Measurements from ENCODE around the gene TSC22D1.

The TSC22D1 gene

GRCh38 chr13:44404261-44405132, 171.6 kb downstream of the TSC22D1 start:
- no peak for DNase-seq (ENCODE audit: low read depth)

- DNase-seq (ENCODE audit: low read depth) = no peak
Observed at GRCh38 chr13:44403461-44404056, 172.6 kb downstream of the TSC22D1 start.

GRCh38 chr13:44402899-44403445, 173.2 kb downstream of the TSC22D1 start:
- no peak for DNase-seq (ENCODE audit: low read depth)

GRCh38 chr13:44401577-44401976, 174.6 kb downstream of the TSC22D1 start:
- DNase-seq (ENCODE audit: low read depth) = no peak

GRCh38 chr13:44400736-44401135, 175.4 kb downstream of the TSC22D1 start:
- DNase-seq (ENCODE audit: low read depth) = no peak

- no peak for DNase-seq (ENCODE audit: low read depth)
Observed at GRCh38 chr13:44399074-44399473, 177.1 kb downstream of the TSC22D1 start.

- DNase-seq (ENCODE audit: low read depth) = no peak
Observed at GRCh38 chr13:44398606-44399005, 177.5 kb downstream of the TSC22D1 start.

GRCh38 chr13:44397766-44398223, 178.3 kb downstream of the TSC22D1 start:
- DNase-seq (ENCODE audit: low read depth) = no peak

- DNase-seq (ENCODE audit: low read depth) = no peak
Observed at GRCh38 chr13:44396701-44397580, 179.2 kb downstream of the TSC22D1 start.

GRCh38 chr13:44395976-44396694, 180.0 kb downstream of the TSC22D1 start:
- no peak for DNase-seq (ENCODE audit: low read depth)

- DNase-seq (ENCODE audit: low read depth) = no peak
Observed at GRCh38 chr13:44394658-44395057, 181.5 kb downstream of the TSC22D1 start.

GRCh38 chr13:44393391-44393790, 182.7 kb downstream of the TSC22D1 start:
- no peak for DNase-seq (ENCODE audit: low read depth)

- DNase-seq (ENCODE audit: low read depth) = no peak
Observed at GRCh38 chr13:44389876-44390275, 186.3 kb downstream of the TSC22D1 start.

GRCh38 chr13:44389060-44389666, 187.0 kb downstream of the TSC22D1 start:
- DNase-seq (ENCODE audit: low read depth) = no peak

GRCh38 chr13:44388427-44389059, 187.6 kb downstream of the TSC22D1 start:
- no peak for DNase-seq (ENCODE audit: low read depth)

GRCh38 chr13:44386913-44387556, 189.1 kb downstream of the TSC22D1 start:
- DNase-seq (ENCODE audit: low read depth) = no peak

- no peak for DNase-seq (ENCODE audit: low read depth)
Observed at GRCh38 chr13:44385847-44386246, 190.3 kb downstream of the TSC22D1 start.

- DNase-seq (ENCODE audit: low read depth) = no peak
Observed at GRCh38 chr13:44385401-44385800, 190.7 kb downstream of the TSC22D1 start.

GRCh38 chr13:44384778-44385177, 191.4 kb downstream of the TSC22D1 start:
- no peak for DNase-seq (ENCODE audit: low read depth)

- DNase-seq (ENCODE audit: low read depth) = no peak
Observed at GRCh38 chr13:44383945-44384344, 192.2 kb downstream of the TSC22D1 start.
